ENCODE measurements around the gene SLC6A3.

DNA sequence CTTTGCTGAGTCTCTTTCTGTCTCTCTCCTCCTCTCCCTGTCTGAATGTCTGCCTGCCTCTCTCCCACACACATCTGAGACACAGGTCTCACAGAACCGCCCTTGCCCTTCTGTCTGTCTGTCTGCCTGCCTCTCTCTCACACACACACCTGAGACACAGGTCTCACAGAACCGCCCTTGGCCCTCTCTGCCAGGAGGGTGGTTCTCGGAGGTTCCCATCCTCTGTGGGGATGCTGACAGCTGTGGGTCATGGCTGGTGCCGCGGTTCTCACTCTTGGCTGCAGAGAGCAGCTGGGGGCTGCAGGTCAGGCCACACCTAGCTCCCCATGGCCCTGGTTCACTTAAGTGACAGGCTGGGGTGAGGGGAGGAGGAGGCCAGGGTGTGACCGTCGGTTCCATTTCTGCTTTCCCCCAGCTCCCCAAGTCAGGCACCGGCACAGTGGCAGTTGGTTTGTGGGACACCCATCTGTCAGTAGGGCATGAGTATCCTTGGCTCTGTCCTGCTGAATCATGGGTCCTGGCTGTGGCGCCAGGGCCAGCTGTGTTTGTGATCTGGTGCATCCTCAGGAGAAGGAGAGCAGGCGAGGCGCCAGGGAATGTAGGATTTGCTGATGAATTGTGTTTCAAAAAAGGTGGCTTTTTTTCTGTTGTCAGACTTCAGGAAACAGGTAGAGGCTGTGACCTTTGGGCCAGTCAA lies 58.0 kb downstream of the SLC6A3 start:
- TF ChIP-seq, protein P1, sequence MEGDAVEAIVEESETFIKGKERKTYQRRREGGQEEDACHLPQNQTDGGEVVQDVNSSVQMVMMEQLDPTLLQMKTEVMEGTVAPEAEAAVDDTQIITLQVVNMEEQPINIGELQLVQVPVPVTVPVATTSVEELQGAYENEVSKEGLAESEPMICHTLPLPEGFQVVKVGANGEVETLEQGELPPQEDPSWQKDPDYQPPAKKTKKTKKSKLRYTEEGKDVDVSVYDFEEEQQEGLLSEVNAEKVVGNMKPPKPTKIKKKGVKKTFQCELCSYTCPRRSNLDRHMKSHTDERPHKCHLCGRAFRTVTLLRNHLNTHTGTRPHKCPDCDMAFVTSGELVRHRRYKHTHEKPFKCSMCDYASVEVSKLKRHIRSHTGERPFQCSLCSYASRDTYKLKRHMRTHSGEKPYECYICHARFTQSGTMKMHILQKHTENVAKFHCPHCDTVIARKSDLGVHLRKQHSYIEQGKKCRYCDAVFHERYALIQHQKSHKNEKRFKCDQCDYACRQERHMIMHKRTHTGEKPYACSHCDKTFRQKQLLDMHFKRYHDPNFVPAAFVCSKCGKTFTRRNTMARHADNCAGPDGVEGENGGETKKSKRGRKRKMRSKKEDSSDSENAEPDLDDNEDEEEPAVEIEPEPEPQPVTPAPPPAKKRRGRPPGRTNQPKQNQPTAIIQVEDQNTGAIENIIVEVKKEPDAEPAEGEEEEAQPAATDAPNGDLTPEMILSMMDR (IDR thresholded peaks at IDR 0.05; ENCODE audit: extremely low read depth in 1 of 2, insufficient read depth in 1 of 2, low read depth in 1 of 2, low read length in 2 of 2), result no peak
- no peak for TF ChIP-seq MYC (IDR thresholded peaks at IDR 0.05; ENCODE audit: low read depth, low read length)
- no peak for TF ChIP-seq POLR2A (IDR thresholded peaks at IDR 0.05; ENCODE audit: low read depth, low read length)
- TF ChIP-seq EZH2 (IDR thresholded peaks at IDR 0.05; ENCODE audit: borderline replicate concordance, low read depth, low read length, severe bottlenecking), result no peak
- no peak for TF ChIP-seq JUN (IDR thresholded peaks at IDR 0.05; ENCODE audit: borderline replicate concordance, insufficient read depth, insufficient read length, low read depth)
- no peak for TF ChIP-seq GATA2 (IDR thresholded peaks at IDR 0.05; ENCODE audit: insufficient read depth, insufficient read length, low read depth, low read length)
- TF ChIP-seq, protein P2, sequence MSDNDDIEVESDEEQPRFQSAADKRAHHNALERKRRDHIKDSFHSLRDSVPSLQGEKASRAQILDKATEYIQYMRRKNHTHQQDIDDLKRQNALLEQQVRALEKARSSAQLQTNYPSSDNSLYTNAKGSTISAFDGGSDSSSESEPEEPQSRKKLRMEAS (IDR thresholded peaks at IDR 0.05; ENCODE audit: insufficient read depth, insufficient read length), result no peak
- no peak for TF ChIP-seq POLR2AphosphoS5 (IDR thresholded peaks at IDR 0.05; ENCODE audit: insufficient read depth, low read depth, low read length)
- TF ChIP-seq FOS (IDR thresholded peaks at IDR 0.05; ENCODE audit: borderline replicate concordance, insufficient read depth, low read length), result no peak
